Measurements from ENCODE around the gene MPV17L2. TPM values are rescaled to one million over a fixed set of nuclear protein-coding genes. Genes with fewer than 3 reads are reported as not detected.

The MPV17L2 gene
- total and polyA plus RNA-seq, 10 of the 15 experiments (the other 5 are each of a cell fraction or from before 2014, with no cell fraction given): 5.1 to 57.2 (median 22.9) TPM

DNA sequence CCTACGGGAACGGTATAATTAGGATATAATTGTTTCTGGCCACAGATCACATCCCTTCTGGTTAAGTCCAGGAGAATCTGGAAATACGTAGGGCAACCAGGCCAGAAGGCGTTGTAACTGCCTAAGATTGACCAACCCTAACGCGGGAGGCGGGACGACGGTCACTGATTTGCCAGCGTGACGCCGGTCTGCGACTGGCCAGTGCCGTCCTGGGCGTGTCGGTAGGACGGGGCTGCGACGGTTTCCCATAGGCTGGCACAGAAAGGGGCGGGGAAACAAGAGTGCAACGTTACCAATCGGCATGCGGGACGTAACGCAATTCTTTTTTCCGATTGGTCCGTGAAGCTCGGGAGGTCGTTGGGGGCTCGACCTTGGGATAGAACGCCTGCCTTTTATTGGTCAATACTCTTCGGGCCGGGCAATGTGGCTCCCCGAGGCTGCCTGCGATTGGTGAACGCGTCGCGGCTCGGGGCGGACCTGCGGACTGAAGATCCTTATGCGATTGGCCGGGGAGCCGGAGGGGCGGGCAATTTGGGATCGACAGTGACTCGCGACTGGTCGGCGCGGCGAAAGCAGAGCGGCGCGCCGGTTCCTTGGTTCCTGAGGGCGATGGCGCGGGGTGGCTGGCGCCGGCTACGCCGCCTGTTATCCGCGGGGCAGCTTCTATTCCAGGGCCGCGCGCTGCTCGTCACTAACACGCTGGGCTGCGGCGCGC lies at the start of gene MPV17L2 (continued):
- TF ChIP-seq WRNIP1 (IDR thresholded peaks at IDR 0.05; ENCODE audit: borderline replicate concordance, low read depth, low read length): no peak
- peak; percentile 96 for TF ChIP-seq NFYB (IDR thresholded peaks at IDR 0.05; ENCODE audit: insufficient read depth, low read depth, low read length)
- no peak for TF ChIP-seq NR2C1 (IDR thresholded peaks at IDR 0.05)
- TF ChIP-seq NFYA (IDR thresholded peaks at IDR 0.05; ENCODE audit: borderline replicate concordance, low read depth, low read length): peak; percentile 97
- TF ChIP-seq KLF5 (IDR thresholded peaks at IDR 0.05; ENCODE audit: partially characterized antibody): peak; percentile 93
- TF ChIP-seq RUNX3 (IDR thresholded peaks at IDR 0.05; ENCODE audit: low read length): no peak
- no peak for TF ChIP-seq MTA3 (IDR thresholded peaks at IDR 0.05; ENCODE audit: borderline replicate concordance, low read length)
- TF ChIP-seq, protein P1, sequence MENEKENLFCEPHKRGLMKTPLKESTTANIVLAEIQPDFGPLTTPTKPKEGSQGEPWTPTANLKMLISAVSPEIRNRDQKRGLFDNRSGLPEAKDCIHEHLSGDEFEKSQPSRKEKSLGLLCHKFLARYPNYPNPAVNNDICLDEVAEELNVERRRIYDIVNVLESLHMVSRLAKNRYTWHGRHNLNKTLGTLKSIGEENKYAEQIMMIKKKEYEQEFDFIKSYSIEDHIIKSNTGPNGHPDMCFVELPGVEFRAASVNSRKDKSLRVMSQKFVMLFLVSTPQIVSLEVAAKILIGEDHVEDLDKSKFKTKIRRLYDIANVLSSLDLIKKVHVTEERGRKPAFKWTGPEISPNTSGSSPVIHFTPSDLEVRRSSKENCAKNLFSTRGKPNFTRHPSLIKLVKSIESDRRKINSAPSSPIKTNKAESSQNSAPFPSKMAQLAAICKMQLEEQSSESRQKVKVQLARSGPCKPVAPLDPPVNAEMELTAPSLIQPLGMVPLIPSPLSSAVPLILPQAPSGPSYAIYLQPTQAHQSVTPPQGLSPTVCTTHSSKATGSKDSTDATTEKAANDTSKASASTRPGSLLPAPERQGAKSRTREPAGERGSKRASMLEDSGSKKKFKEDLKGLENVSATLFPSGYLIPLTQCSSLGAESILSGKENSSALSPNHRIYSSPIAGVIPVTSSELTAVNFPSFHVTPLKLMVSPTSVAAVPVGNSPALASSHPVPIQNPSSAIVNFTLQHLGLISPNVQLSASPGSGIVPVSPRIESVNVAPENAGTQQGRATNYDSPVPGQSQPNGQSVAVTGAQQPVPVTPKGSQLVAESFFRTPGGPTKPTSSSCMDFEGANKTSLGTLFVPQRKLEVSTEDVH (IDR thresholded peaks at IDR 0.05; ENCODE audit: low read depth, partially characterized antibody): no peak
- TF ChIP-seq, protein P2, sequence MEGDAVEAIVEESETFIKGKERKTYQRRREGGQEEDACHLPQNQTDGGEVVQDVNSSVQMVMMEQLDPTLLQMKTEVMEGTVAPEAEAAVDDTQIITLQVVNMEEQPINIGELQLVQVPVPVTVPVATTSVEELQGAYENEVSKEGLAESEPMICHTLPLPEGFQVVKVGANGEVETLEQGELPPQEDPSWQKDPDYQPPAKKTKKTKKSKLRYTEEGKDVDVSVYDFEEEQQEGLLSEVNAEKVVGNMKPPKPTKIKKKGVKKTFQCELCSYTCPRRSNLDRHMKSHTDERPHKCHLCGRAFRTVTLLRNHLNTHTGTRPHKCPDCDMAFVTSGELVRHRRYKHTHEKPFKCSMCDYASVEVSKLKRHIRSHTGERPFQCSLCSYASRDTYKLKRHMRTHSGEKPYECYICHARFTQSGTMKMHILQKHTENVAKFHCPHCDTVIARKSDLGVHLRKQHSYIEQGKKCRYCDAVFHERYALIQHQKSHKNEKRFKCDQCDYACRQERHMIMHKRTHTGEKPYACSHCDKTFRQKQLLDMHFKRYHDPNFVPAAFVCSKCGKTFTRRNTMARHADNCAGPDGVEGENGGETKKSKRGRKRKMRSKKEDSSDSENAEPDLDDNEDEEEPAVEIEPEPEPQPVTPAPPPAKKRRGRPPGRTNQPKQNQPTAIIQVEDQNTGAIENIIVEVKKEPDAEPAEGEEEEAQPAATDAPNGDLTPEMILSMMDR (IDR thresholded peaks at IDR 0.05 in 2 of 3, conservative IDR thresholded peaks at IDR 0.05 in 1 of 3; ENCODE audit: control insufficient read depth in 2 of 3, extremely low read depth in 1 of 3, insufficient read depth in 1 of 3, low read depth in 3 of 3, low read length in 3 of 3): no peak
- TF ChIP-seq CUX1 (IDR thresholded peaks at IDR 0.05; ENCODE audit: insufficient replicate concordance, low read depth, low read length): no peak
- TF ChIP-seq TBL1XR1 (IDR thresholded peaks at IDR 0.05; ENCODE audit: low read depth, low read length): no peak; the same call in 1 of the 2 replicates
- TF ChIP-seq, protein P3, sequence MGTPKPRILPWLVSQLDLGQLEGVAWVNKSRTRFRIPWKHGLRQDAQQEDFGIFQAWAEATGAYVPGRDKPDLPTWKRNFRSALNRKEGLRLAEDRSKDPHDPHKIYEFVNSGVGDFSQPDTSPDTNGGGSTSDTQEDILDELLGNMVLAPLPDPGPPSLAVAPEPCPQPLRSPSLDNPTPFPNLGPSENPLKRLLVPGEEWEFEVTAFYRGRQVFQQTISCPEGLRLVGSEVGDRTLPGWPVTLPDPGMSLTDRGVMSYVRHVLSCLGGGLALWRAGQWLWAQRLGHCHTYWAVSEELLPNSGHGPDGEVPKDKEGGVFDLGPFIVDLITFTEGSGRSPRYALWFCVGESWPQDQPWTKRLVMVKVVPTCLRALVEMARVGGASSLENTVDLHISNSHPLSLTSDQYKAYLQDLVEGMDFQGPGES (IDR thresholded peaks at IDR 0.05): peak; percentile 99
- no peak for TF ChIP-seq BRCA1 (IDR thresholded peaks at IDR 0.05; ENCODE audit: low read depth, low read length)
- TF ChIP-seq MYC (IDR thresholded peaks at IDR 0.05; ENCODE audit: insufficient read depth, insufficient read length, insufficient replicate concordance, low read length, severe bottlenecking): peak; percentile 17

Measured in GM12878 (cell line).